Endothelial cell (in vitro differentiated cells): Measurements from ENCODE around the gene TSC22D1. TPM values are rescaled to one million over a fixed set of nuclear protein-coding genes. Genes with fewer than 3 reads are reported as not detected.

Experiments
- DNase-seq: peaks from one replicate; pipeline ENCODE4 v3.0.0; 2021; ENCODE audit warnings: low spot score
- H3K27ac Mint-ChIP-seq: one replicate; pipeline ENCODE4 v1.8.0; 2021; ENCODE audit warnings: mixed read lengths, inconsistent platforms; ENCODE audit not compliant: unreplicated experiment
- H3K27me3 Mint-ChIP-seq: one replicate; pipeline ENCODE4 v1.8.0; 2021; ENCODE audit warnings: mild to moderate bottlenecking, moderate library complexity, mixed read lengths, inconsistent platforms; ENCODE audit not compliant: unreplicated experiment
- H3K36me3 Mint-ChIP-seq: one replicate; pipeline ENCODE4 v1.8.0; 2021; ENCODE audit warnings: mild to moderate bottlenecking, low read depth, mixed read lengths, inconsistent platforms; ENCODE audit not compliant: unreplicated experiment
- H3K4me1 Mint-ChIP-seq: one replicate; pipeline ENCODE4 v1.8.0; 2021; ENCODE audit warnings: mild to moderate bottlenecking, mixed read lengths, inconsistent platforms; ENCODE audit not compliant: unreplicated experiment
- H3K4me3 Mint-ChIP-seq: one replicate; pipeline ENCODE4 v1.8.0; 2021; ENCODE audit warnings: mild to moderate bottlenecking, mixed read lengths, inconsistent platforms; ENCODE audit not compliant: unreplicated experiment
- H3K9me3 Mint-ChIP-seq: one replicate; pipeline ENCODE4 v1.8.0; 2021; ENCODE audit warnings: mixed read lengths, inconsistent platforms; ENCODE audit not compliant: unreplicated experiment
- total RNA-seq: library from RNA; stranded (reverse); fragmentation: NEBNext Ultra II Directional; extraction: Animal tissue kit (Norgen Biotek cat#: 25700); gene quantifications from one replicate; pipeline ENCODE4 v1.2.1, GENCODE V29; 2021; ENCODE audit not compliant: unreplicated experiment
- TF ChIP-seq, protein P1 (sequence below): fragments of 200-600 bp; sonication (generic); IDR thresholded peaks from one replicate; pipeline ENCODE4 v1.5.0; 2021; ENCODE audit warnings: antibody characterized with exemption; ENCODE audit not compliant: unreplicated experiment

The TSC22D1 gene
- total RNA-seq, 1 donor from 2014 or later = 73.0 TPM

DNA sequence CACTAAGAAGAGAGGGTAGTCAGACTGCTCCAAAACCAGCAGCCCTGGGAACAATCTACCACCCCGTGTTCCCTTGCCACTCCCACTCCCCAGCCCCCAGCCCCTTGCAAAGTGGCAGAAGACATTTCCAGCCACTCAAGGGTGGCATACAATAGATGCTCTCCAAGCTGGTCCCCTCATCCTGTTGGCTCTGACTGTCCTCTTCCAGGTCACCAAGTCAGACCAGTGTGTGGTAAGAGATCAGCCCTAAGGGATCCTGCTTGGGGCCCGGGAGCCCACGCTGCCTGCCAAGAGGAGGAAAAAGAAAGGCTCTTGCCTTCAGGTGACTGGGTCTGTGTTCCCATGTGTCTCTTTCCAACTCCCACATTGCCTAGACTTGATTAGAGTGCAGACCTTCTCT, 177.5 kb downstream of the TSC22D1 start:
- Mint-ChIP-seq H3K4me3 (no peak overlapping the region), H3K9me3 (no peaks in the 10 kb centered on the region), H3K4me1 (peaks cover under 1% of the 10 kb centered on the region), H3K36me3 (no peaks in the 10 kb centered on the region), H3K27ac (no peak overlapping the region), H3K27me3 (peaks cover 3% of the 10 kb centered on the region)
- no peak for DNase-seq
- TF ChIP-seq, protein P1, sequence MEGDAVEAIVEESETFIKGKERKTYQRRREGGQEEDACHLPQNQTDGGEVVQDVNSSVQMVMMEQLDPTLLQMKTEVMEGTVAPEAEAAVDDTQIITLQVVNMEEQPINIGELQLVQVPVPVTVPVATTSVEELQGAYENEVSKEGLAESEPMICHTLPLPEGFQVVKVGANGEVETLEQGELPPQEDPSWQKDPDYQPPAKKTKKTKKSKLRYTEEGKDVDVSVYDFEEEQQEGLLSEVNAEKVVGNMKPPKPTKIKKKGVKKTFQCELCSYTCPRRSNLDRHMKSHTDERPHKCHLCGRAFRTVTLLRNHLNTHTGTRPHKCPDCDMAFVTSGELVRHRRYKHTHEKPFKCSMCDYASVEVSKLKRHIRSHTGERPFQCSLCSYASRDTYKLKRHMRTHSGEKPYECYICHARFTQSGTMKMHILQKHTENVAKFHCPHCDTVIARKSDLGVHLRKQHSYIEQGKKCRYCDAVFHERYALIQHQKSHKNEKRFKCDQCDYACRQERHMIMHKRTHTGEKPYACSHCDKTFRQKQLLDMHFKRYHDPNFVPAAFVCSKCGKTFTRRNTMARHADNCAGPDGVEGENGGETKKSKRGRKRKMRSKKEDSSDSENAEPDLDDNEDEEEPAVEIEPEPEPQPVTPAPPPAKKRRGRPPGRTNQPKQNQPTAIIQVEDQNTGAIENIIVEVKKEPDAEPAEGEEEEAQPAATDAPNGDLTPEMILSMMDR = no peak

DNA sequence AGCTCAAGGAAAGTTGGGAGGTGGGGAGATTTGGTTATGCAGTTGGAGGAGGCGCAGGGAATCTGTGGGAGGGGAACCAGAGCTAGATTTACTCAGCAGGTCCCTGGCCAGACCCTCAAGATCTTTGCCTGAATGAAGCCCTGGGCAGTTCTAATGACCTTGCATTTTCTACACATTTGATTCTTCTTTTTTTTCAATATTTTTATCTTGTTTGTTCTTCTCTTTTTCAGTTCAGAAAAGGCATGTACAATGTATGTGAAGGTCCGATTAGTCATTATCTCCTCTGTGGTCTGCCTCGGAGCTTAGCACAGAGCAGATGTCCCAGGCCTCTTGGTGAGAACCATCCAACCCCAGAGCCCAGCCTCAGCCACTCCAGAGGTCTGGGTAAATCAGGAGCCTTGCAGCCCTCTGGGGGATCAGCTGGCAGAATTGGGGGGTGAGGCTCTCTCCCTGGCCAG, 178.3 kb downstream of the TSC22D1 start:
- Mint-ChIP-seq H3K27ac (no peak overlapping the region), H3K36me3 (no peaks in the 10 kb centered on the region), H3K9me3 (no peaks in the 10 kb centered on the region), H3K4me3 (no peak overlapping the region), H3K27me3 (peaks cover 2% of the 10 kb centered on the region), H3K4me1 (peaks cover 1% of the 10 kb centered on the region)
- TF ChIP-seq, protein P1 = no peak
- DNase-seq = no peak

DNA sequence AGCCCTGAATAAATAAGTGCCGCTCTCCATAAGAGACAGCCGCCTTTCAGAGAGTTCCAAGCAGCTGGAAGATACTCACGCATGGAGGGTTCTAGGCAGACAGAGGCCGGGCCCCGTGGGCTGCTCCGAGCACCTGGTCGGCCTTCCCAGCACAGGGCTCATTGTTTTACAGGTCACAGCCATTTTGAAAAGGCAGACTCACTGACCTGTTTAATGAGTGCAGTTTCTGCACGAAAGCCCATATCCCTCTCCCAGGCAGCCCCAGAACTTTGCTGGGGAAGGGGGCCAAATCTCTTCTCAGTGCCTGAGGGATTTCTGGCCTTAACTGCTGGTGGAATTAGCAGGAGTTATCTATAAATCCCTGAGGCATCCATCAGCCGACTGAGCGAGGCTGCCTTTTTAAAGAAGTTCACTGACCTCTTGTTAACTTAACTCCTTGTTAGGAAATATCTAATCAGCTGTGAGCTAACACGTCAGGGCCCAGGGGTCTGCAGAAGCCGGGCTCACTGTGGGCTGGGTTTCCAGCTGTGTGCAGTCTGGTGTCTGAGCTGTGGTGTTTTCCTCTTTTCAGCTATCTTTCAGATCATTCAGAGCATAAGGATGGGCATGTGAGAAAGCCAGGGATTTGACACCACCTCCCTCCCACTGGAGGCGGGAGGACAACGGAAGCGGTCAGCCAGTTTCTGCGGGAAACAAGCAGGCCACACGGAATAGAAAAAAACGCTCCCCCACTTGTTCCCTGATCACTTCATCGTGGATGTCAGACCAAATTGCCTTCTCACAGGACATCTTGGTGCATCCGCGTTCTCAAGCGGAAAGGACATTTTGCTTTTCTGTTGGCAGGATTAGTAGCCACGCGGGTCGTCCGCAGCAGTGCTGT, 179.2 kb downstream of the TSC22D1 start:
- Mint-ChIP-seq H3K9me3 (no peaks in the 10 kb centered on the region), H3K27me3 (peaks cover 2% of the 10 kb centered on the region), H3K4me1 (peaks cover 3% of the 10 kb centered on the region), H3K27ac (no peak overlapping the region), H3K36me3 (no peaks in the 10 kb centered on the region), H3K4me3 (no peak overlapping the region)
- no peak for DNase-seq
- TF ChIP-seq, protein P1 = no peak

DNA sequence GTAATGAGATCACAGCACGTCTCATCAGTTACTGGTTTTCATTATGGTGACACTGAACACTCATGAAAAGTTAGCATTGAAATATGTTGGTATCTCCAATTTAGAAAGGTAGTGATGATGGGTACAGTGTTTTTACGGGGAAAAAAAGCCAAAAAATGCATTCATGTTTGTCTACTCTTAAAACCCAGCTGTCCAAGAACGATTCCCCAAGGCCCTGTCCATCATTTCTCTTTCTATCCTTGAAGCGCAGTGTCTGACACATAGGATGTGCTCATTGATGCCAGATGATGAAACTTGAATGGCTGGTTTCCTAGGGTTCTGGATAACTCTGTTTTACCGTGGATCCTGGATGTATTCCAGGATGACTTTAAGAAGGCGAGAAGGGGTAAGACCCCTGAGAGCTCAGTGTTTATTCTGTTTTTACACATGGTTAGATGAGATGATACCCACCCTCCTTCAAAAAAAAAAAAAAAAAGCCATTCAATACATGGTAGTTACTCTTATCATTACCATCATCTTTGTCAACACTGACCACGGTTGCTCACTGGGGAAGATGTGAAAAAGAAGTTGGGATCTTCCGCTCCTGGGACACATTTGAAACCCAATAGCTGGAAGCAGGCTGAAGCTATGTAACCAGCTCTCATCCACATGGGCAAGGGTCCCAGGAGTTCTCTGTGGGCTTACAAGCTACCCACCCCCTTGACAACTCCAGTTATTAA, 180.0 kb downstream of the TSC22D1 start:
- no peak for DNase-seq
- H3K4me1 Mint-ChIP-seq = peaks cover 3% of the 10 kb centered on the region
- no peaks in the 10 kb centered on the region for H3K36me3 Mint-ChIP-seq
- H3K27ac Mint-ChIP-seq = no peak overlapping the region
- no peaks in the 10 kb centered on the region for H3K9me3 Mint-ChIP-seq
- TF ChIP-seq, protein P1 = no peak
- H3K27me3 Mint-ChIP-seq = peaks cover 2% of the 10 kb centered on the region
- H3K4me3 Mint-ChIP-seq = no peak overlapping the region
